OCI-LY3 (cell line): ENCODE measurements around the gene LUC7L3.

Experiments used
- H2AFZ ChIP-seq: fragments of 200-600, 300-600 bp; shearing (Covaris generic); 2 replicates; pipeline ENCODE4 v1.6.0; 2014; ENCODE audit warnings: antibody characterized with exemption, low read depth, low read length
- H3K27ac ChIP-seq: fragments of 200-600, 300-600 bp; sonication (generic); 2 replicates; pipeline ENCODE4 v1.5.1; 2014; ENCODE audit warnings: mild to moderate bottlenecking, low read length, moderate library complexity, mixed read lengths
- H3K27me3 ChIP-seq: fragments of 200-600, 300-600 bp; sonication (generic); 2 replicates; pipeline ENCODE4 v1.6.1; 2014; ENCODE audit warnings: low read depth, low read length, mixed read lengths
- H3K36me3 ChIP-seq: fragments of 200-600, 300-600 bp; sonication (generic); replicated peaks from 2 replicates; pipeline ENCODE3; 2014; ENCODE audit warnings: low read depth, low read length, mixed read lengths
- H3K4me1 ChIP-seq: fragments of 300-600, 200-600 bp; sonication (generic); 2 replicates; pipeline ENCODE4 v1.6.1; 2014; ENCODE audit warnings: low read length, mixed read lengths
- H3K4me2 ChIP-seq: fragments of 200-600, 300-600 bp; sonication (generic); 2 replicates; pipeline ENCODE4 v1.6.1; 2014; ENCODE audit warnings: low read length, mixed read lengths
- H3K4me3 ChIP-seq: fragments of 300-600, 200-600 bp; sonication (generic); 2 replicates; pipeline ENCODE4 v1.5.1; 2014; ENCODE audit warnings: antibody characterized with exemption, mild to moderate bottlenecking, low read length, moderate library complexity
- H3K79me2 ChIP-seq: fragments of 300-600, 200-600 bp; shearing (Covaris generic); 2 replicates; pipeline ENCODE4 v1.6.1; 2014; ENCODE audit warnings: mild to moderate bottlenecking, low read length, mixed read lengths
- H3K9ac ChIP-seq: fragments of 300-600, 200-600 bp; shearing (Covaris generic); 2 replicates; pipeline ENCODE4 v1.6.0; 2014; ENCODE audit warnings: mild to moderate bottlenecking, low read length, moderate library complexity
- H3K9me3 ChIP-seq: fragments of 200-600, 300-600 bp; shearing (Covaris generic); 2 replicates; pipeline ENCODE4 v1.6.1; 2014; ENCODE audit warnings: low read length, mixed read lengths; ENCODE audit not compliant: insufficient read depth
- H4K20me1 ChIP-seq: fragments of 200-600, 300-600 bp; sonication (generic); 2 replicates; pipeline ENCODE4 v1.6.1; 2016; ENCODE audit warnings: low read length, mixed read lengths; ENCODE audit not compliant: insufficient read depth
- EZH2phosphoT487 ChIP-seq: fragments of 200-600 bp; shearing (Covaris generic); IDR thresholded peaks from 2 replicates; pipeline ENCODE4 v1.6.1; 2018; ENCODE audit warnings: antibody characterized with exemption, mixed run types, low read depth
- TF ChIP-seq, protein P1 (sequence below): fragments of 200-600, 300-600 bp; sonication (generic); IDR thresholded peaks from 2 replicates; pipeline ENCODE4 v1.5.1; 2014; ENCODE audit warnings: antibody characterized with exemption, low read length, low read depth

Gene LUC7L3

DNA sequence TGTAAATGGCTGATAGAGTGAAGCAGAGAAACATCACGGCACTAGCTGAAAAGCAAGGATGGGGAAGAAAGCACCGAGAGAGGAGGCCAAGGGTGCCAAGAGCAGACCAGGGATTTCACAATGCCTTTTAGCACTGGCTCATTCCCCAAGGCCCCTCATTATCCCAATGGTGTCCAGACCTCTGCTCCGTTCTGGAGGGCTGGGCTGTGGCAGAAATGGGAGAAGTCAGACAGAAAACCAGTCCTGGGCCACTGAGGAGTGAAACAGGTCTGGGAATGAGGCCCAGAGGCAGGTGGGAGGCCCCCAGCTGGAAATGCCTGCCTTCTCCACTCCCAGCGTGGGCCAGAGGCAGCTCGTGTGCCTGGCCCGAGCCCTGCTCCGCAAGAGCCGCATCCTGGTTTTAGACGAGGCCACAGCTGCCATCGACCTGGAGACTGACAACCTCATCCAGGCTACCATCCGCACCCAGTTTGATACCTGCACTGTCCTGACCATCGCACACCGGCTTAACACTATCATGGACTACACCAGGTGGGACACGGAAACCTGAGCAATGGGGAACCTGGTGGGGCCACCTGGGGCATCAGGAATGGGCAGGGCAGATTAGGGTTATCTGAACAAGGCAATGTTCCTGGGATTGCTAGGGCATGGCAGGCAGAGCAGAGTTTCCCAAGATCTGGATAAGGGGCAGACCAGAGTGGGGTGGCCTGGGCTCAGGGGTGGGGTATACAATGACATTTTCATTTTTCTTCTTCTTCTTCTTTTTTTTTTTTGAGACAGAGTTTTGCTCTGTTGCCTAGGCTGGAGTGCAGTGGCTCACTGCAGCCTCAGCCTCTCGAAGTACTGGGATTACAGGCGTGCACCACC is 32.0 kb upstream of the LUC7L3 start:
- no peak overlapping the region for H3K4me3 ChIP-seq
- H3K79me2 ChIP-seq = no peaks in the 10 kb centered on the region
- peaks cover 10% of the 10 kb centered on the region for H3K4me1 ChIP-seq
- peaks cover 3% of the 10 kb centered on the region for H3K36me3 ChIP-seq
- no peaks in the 10 kb centered on the region for H3K27me3 ChIP-seq
- no peak overlapping the region for H3K4me2 ChIP-seq
- H3K9me3 ChIP-seq = no peaks in the 10 kb centered on the region
- TF ChIP-seq, protein P1, sequence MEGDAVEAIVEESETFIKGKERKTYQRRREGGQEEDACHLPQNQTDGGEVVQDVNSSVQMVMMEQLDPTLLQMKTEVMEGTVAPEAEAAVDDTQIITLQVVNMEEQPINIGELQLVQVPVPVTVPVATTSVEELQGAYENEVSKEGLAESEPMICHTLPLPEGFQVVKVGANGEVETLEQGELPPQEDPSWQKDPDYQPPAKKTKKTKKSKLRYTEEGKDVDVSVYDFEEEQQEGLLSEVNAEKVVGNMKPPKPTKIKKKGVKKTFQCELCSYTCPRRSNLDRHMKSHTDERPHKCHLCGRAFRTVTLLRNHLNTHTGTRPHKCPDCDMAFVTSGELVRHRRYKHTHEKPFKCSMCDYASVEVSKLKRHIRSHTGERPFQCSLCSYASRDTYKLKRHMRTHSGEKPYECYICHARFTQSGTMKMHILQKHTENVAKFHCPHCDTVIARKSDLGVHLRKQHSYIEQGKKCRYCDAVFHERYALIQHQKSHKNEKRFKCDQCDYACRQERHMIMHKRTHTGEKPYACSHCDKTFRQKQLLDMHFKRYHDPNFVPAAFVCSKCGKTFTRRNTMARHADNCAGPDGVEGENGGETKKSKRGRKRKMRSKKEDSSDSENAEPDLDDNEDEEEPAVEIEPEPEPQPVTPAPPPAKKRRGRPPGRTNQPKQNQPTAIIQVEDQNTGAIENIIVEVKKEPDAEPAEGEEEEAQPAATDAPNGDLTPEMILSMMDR = no peak
- TF ChIP-seq EZH2phosphoT487 = no peak
- H3K9ac ChIP-seq = no peak overlapping the region
- no peak overlapping the region for H2AFZ ChIP-seq
- no peak overlapping the region for H3K27ac ChIP-seq
- H4K20me1 ChIP-seq = no peaks in the 10 kb centered on the region

DNA sequence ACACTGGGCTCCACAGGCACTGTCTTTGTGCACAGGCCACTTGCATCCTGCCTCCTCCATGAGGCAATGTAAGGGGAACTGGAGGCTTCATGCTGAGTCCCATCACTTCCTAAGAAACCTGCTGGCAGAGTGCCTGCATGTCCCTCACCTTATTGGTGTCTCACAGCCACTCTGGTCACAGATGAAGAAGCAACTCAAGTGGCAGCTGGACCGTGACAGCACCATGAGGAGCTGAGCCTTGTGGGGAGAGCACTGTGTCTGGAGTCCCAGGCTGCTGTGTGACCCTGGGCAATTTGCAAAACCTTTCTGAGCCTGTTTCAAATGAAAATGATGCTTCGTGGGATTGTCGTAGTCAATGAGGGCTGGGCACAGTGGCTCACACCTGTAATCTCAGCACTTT is 31.2 kb upstream of the LUC7L3 start:
- no peak overlapping the region for H3K4me3 ChIP-seq
- H3K4me1 ChIP-seq = peaks cover 15% of the 10 kb centered on the region
- no peaks in the 10 kb centered on the region for H3K27me3 ChIP-seq
- no peak overlapping the region for H3K4me2 ChIP-seq
- no peak overlapping the region for H3K27ac ChIP-seq
- H3K36me3 ChIP-seq = peaks cover 11% of the 10 kb centered on the region
- H3K9me3 ChIP-seq = no peaks in the 10 kb centered on the region
- no peak overlapping the region for H2AFZ ChIP-seq
- no peak overlapping the region for H3K9ac ChIP-seq
- no peak for TF ChIP-seq EZH2phosphoT487
- TF ChIP-seq, protein P1 = no peak
- no peaks in the 10 kb centered on the region for H3K79me2 ChIP-seq
- H4K20me1 ChIP-seq = no peaks in the 10 kb centered on the region

DNA sequence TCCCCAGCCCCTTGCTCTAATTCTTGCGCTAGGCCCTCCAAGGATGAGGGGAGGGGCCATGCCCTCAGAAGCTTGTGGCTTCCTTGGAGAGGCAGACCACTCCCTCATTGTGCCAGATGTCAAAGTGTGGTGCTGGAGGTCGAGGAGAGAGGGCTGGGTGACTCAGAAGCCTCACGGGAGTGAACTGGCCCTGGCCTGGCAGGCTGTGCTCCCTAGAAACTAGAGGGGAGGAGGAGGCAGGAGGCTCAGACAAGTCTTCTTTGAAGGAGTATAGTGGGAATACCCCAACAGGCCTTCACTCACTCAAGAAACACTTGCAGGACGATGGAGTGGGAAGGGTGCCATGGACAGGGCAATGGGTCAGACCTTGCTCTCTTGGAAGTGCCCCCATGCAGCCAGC is 30.2 kb upstream of the LUC7L3 start:
- H3K27me3 ChIP-seq = no peaks in the 10 kb centered on the region
- no peak overlapping the region for H3K4me3 ChIP-seq
- no peak overlapping the region for H3K27ac ChIP-seq
- H3K9ac ChIP-seq = no peak overlapping the region
- H3K4me1 ChIP-seq = peaks cover 15% of the 10 kb centered on the region
- peaks cover 18% of the 10 kb centered on the region for H3K36me3 ChIP-seq
- no peaks in the 10 kb centered on the region for H3K79me2 ChIP-seq
- H3K4me2 ChIP-seq = no peak overlapping the region
- H3K9me3 ChIP-seq = no peaks in the 10 kb centered on the region
- H4K20me1 ChIP-seq = no peaks in the 10 kb centered on the region
- TF ChIP-seq EZH2phosphoT487 = no peak
- TF ChIP-seq, protein P1 = no peak
- no peak overlapping the region for H2AFZ ChIP-seq

DNA sequence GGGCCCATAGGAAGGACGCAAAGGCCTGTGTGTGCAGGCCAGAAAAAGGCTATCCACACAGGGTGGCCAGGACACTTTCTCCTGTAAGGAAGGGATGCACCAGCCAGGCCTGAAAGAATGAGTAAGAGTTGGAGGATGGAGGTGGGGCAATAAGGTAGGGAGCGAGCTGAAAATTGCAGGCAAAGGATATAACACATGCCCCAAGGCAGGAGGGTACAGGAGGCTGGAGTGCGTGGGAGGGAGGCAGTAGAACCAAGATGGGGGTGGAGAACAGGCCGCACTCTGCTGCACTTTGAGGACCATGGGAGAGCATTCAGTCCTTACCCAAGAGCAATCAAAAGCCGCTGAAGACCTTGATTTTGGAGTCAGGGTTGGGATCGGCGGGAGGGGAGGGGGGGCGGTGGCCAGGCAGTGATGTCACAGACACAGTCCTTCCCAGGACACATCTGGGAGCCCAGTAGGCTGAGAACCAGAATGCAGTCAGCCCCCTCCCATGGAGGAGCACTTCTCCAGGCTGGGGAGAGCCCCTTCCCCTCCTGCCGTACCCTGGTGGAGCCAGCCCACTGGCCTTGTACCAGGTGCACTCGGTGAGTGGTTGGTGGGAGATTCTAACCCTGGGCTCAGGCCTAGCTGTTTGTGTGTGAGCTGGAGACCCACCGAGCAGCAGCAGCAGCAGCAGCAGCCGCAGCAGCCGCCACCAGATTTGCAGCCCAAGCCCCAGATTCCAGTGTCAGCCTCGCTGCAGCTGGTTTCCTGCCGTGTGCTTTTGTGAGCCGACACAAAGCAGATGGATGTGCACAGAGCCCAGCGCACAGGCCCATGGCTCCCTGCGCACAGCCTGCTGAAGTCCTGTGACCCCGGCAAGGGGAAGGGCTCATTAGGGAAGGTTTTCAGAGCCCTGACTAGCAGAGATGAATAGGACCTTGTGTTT is 29.2 kb upstream of the LUC7L3 start:
- no peak overlapping the region for H3K9ac ChIP-seq

More for the DNA sequence above, 29.2 kb upstream of the LUC7L3 start:
- H3K79me2 ChIP-seq = no peaks in the 10 kb centered on the region
- no peak overlapping the region for H3K4me3 ChIP-seq
- H3K27me3 ChIP-seq = no peaks in the 10 kb centered on the region
- H3K36me3 ChIP-seq = peaks cover 26% of the 10 kb centered on the region
- no peak overlapping the region for H3K4me2 ChIP-seq
- no peak overlapping the region for H2AFZ ChIP-seq
- H4K20me1 ChIP-seq = no peaks in the 10 kb centered on the region
- no peaks in the 10 kb centered on the region for H3K9me3 ChIP-seq
- no peak overlapping the region for H3K27ac ChIP-seq
- TF ChIP-seq, protein P1 = no peak
- no peak for TF ChIP-seq EZH2phosphoT487
- H3K4me1 ChIP-seq = peaks cover 21% of the 10 kb centered on the region
